ENCODE measurements around the gene KCNMA1. TPM values are rescaled to one million over a fixed set of nuclear protein-coding genes. Genes with fewer than 3 reads are reported as not detected.

KCNMA1 gene
- total and polyA plus RNA-seq, 2 donors (not counting 1 experiment from before 2014, with no cell fraction given) = 0.82 to 3.1 TPM

GRCh38 chr10:77664696-77665095 lies 27.1 kb upstream of the KCNMA1 start:
- CTCF ChIA-PET = no interaction called here
- Histone ChIP-seq H3K79me2 (ENCODE audit: control insufficient read depth, insufficient read depth, low read length) (no peaks in the 10 kb centered on the region), H3K27me3 (replicated peaks in 1 of 4; ENCODE audit: control extremely low read depth in 1 of 4, control insufficient read depth in 3 of 4, insufficient read depth in 4 of 4, low read length in 3 of 4) (peaks cover 0 to 3% (median 0%) of the 10 kb centered on the region in 4 experiments), H3K27ac (ENCODE audit: low read length in 2 of 2) (no peak overlapping the region), H3K4me2 (replicated peaks; ENCODE audit: low read depth, low read length, poor library complexity, severe bottlenecking) (no peak overlapping the region), H3K9ac (ENCODE audit: low read length) (no peak overlapping the region), H2AFZ (ENCODE audit: insufficient read depth, low read depth, low read length, poor library complexity, severe bottlenecking) (no peak overlapping the region), H4K20me1 (ENCODE audit: control insufficient read depth, insufficient read depth, low read length, poor library complexity, severe bottlenecking) (no peaks in the 10 kb centered on the region), H3K36me3 (replicated peaks in 1 of 2; ENCODE audit: control extremely low read depth in 1 of 2, control insufficient read depth in 1 of 2, extremely low read depth in 1 of 2, insufficient read depth in 2 of 2, low read length in 1 of 2) (no peaks in the 10 kb centered on the region), H3K4me1 (ENCODE audit: control insufficient read depth in 2 of 2, insufficient read depth in 2 of 2, low read length in 2 of 2) (no peaks in the 10 kb centered on the region), H3K4me3 (ENCODE audit: control extremely low read depth in 1 of 5, extremely low read depth in 1 of 5, insufficient read depth in 1 of 5, low read depth in 2 of 5, low read length in 4 of 5) (no peak overlapping the region), H3K9me3 (ENCODE audit: control extremely low read depth in 1 of 3, control insufficient read depth in 2 of 3, insufficient read depth in 1 of 3, low read length in 2 of 3) (peaks cover 0 to under 1% (median 0%) of the 10 kb centered on the region in 3 donors)
- Mint-ChIP-seq H3K4me1 (no peaks in the 10 kb centered on the region), H3K27me3 (peaks cover 4% of the 10 kb centered on the region), H3K4me3 (no peak overlapping the region), H3K27ac (no peak overlapping the region), H3K9me3 (ENCODE audit: insufficient read depth) (no peaks in the 10 kb centered on the region)
- ATAC-seq (ENCODE audit: low read depth) = no peak
- no peak for DNase-seq
- intact Hi-C loops (cut with micrococcal nuclease) = no loop called here
- TF ChIP-seq CTCF (IDR thresholded peaks at IDR 0.05) = no peak
- no peak for TF ChIP-seq EZH2 (IDR thresholded peaks at IDR 0.05; ENCODE audit: borderline replicate concordance, insufficient read depth, low read depth, low read length, poor library complexity, severe bottlenecking)
- 100% methylated on average over 1 of the region's 3 CpGs for WGBS (ENCODE audit: insufficient coverage)
- POLR2A ChIA-PET = no interaction called here

DNA sequence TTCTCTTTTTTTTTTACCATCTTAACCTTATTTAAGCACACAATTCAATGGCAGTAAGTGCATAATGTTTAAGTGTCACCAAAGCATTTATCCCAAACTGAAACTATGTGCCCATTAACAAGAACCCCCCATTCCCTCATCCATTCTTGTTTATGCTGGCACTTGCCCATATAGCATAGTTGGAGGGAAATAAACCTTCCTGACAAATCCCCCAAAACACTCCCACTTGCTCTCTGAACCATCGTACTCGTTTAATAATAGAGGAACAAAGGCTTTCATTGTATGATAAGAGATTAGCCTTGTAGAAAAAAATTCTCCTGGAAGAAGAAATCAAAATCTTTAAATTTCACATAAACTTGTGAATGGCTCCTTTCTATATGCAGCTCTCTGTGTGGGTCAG lies 26.4 kb upstream of the KCNMA1 start:
- Mint-ChIP-seq H3K27ac (no peak overlapping the region), H3K4me1 (no peaks in the 10 kb centered on the region), H3K9me3 (ENCODE audit: insufficient read depth) (no peaks in the 10 kb centered on the region), H3K4me3 (no peak overlapping the region), H3K27me3 (peaks cover 4% of the 10 kb centered on the region)
- no peaks in the 10 kb centered on the region for H3K79me2 ChIP-seq (ENCODE audit: control insufficient read depth, insufficient read depth, low read length)
- H3K9ac ChIP-seq (ENCODE audit: low read length) = no peak overlapping the region
- TF ChIP-seq EZH2 (IDR thresholded peaks at IDR 0.05; ENCODE audit: borderline replicate concordance, insufficient read depth, low read depth, low read length, poor library complexity, severe bottlenecking) = no peak
- no peak for TF ChIP-seq CTCF (IDR thresholded peaks at IDR 0.05)
- intact Hi-C loops (cut with micrococcal nuclease) = no loop called here
- no peaks in the 10 kb centered on the region for H3K36me3 ChIP-seq (replicated peaks in 1 of 2; ENCODE audit: control extremely low read depth in 1 of 2, control insufficient read depth in 1 of 2, extremely low read depth in 1 of 2, insufficient read depth in 2 of 2, low read length in 1 of 2)
- CTCF ChIA-PET = no interaction called here
- POLR2A ChIA-PET = interaction anchor here (0.7 kb wide), 1 partner anchor 553 kb away, joined by 7 read pairs; no protein-coding TSS in a partner anchor
- no CpG with 5 or more reads among the region's 2 CpGs for whole genome bisulfite sequencing (ENCODE audit: insufficient coverage)
- no peak overlapping the region for H2AFZ ChIP-seq (ENCODE audit: insufficient read depth, low read depth, low read length, poor library complexity, severe bottlenecking)
- DNase-seq = no peak
- peaks cover 0 to 2% (median 0%) of the 10 kb centered on the region in 3 donors for H3K9me3 ChIP-seq (ENCODE audit: control extremely low read depth in 1 of 3, control insufficient read depth in 2 of 3, insufficient read depth in 1 of 3, low read length in 2 of 3)
- H4K20me1 ChIP-seq (ENCODE audit: control insufficient read depth, insufficient read depth, low read length, poor library complexity, severe bottlenecking) = no peaks in the 10 kb centered on the region
- no peaks in the 10 kb centered on the region for H3K4me1 ChIP-seq (ENCODE audit: control insufficient read depth in 2 of 2, insufficient read depth in 2 of 2, low read length in 2 of 2)
- no peak overlapping the region for H3K4me2 ChIP-seq (replicated peaks; ENCODE audit: low read depth, low read length, poor library complexity, severe bottlenecking)
- no peak overlapping the region for H3K27ac ChIP-seq (ENCODE audit: low read length in 2 of 2)
- no peak overlapping the region for H3K4me3 ChIP-seq (ENCODE audit: control extremely low read depth in 1 of 5, extremely low read depth in 1 of 5, insufficient read depth in 1 of 5, low read depth in 2 of 5, low read length in 4 of 5)
- no peak for ATAC-seq (ENCODE audit: low read depth)
- peaks cover 0 to 3% (median 0%) of the 10 kb centered on the region in 4 experiments for H3K27me3 ChIP-seq (replicated peaks in 1 of 4; ENCODE audit: control extremely low read depth in 1 of 4, control insufficient read depth in 3 of 4, insufficient read depth in 4 of 4, low read length in 3 of 4)

All from B cell (primary cell).